OCI-LY1 (cell line): ENCODE results near the gene NCOA5.

Experiments
- CTCF ChIP-seq: fragments of 200-600 bp; sonication (generic), shearing (Covaris generic); IDR thresholded peaks from 2 replicates; pipeline ENCODE4 v1.5.1; 2017; ENCODE audit warnings: mild to moderate bottlenecking, antibody characterized with exemption, low read length, moderate library complexity, mixed read lengths
- EZH2 ChIP-seq: fragments of 200-600 bp; sonication (generic), shearing (Covaris generic); IDR thresholded peaks from 2 replicates; pipeline ENCODE4 v1.8.0; 2017; ENCODE audit warnings: borderline replicate concordance, mixed run types, mild to moderate bottlenecking, antibody characterized with exemption, low read length, moderate library complexity, mixed read lengths

- TF ChIP-seq CTCF (no peak), EZH2 (no peak)
Observed at GRCh38 chr20:46134716-46135115, 45.0 kb upstream of the NCOA5 start.
